OCI-M2 (cell line): Measurements from ENCODE around the gene FAM174C.
"Not testable (repeated sequence)": the region's sequence is repeated elsewhere in the genome, so short reads cannot be mapped to it uniquely, and the experiment has no call there.

Experiments
- DNase-seq: peaks from one replicate; lab custom pipeline; 2025; ENCODE audit not compliant: unreplicated experiment; lab: John Stamatoyannopoulos, UW

The FAM174C gene

GRCh38 chr19:1317274-1318003, 42.1 kb downstream of the FAM174C start:
- no peak for DNase-seq

- DNase-seq, result no peak
Measured at GRCh38 chr19:1318678-1319471, 43.5 kb downstream of the FAM174C start.

DNA sequence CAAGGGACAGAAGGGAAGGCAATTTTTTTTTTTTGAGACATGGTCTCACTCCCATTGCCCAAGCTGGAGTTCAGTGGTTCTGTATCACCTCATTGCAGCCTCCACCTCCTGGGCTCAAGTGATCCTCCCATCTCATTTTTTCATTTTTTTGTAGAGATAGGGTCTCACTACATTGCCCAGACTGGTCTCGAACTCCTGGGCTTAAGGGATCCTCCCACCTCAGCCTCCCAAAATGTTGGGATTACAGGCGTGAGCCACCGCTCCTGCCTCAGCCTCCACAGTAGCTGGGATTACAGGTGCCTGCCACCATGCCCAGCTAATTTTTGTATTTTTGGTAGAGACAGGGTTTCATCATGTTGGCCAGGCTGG, 44.9 kb downstream of the FAM174C start:
- not testable (repeated sequence) for DNase-seq

GRCh38 chr19:1321539-1321938, 46.2 kb downstream of the FAM174C start:
- no peak for DNase-seq

GRCh38 chr19:1322198-1322981, 47.1 kb downstream of the FAM174C start:
- DNase-seq, result no peak

DNA sequence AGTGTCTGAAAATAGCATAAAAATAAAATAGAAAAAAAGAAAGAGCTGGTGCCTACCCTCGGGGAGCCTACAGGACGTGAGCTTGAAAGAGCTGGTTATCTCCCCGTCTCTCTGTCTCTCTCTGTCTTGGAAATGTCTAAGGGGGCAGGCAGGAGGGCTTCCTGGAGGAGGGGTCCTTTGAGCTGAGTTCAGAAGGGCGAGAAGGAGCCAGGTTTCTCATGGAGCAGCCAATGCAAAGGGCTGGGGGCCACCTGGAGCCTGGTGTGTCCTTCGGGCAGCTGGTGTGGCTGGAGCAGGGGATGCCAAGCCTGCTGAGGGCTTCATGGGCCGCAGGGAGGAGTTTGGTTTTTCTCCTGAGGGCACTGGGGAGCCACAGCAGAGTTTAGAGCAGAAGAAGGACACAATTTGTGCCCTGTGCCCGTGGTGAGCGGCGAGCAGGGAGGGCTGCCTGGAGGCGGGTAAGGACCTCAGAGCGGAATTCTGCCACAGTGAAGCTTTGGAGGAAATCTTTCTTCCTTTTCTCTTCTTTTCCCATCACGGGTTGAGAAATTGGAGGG, 49.0 kb downstream of the FAM174C start:
- DNase-seq, result no peak

DNA sequence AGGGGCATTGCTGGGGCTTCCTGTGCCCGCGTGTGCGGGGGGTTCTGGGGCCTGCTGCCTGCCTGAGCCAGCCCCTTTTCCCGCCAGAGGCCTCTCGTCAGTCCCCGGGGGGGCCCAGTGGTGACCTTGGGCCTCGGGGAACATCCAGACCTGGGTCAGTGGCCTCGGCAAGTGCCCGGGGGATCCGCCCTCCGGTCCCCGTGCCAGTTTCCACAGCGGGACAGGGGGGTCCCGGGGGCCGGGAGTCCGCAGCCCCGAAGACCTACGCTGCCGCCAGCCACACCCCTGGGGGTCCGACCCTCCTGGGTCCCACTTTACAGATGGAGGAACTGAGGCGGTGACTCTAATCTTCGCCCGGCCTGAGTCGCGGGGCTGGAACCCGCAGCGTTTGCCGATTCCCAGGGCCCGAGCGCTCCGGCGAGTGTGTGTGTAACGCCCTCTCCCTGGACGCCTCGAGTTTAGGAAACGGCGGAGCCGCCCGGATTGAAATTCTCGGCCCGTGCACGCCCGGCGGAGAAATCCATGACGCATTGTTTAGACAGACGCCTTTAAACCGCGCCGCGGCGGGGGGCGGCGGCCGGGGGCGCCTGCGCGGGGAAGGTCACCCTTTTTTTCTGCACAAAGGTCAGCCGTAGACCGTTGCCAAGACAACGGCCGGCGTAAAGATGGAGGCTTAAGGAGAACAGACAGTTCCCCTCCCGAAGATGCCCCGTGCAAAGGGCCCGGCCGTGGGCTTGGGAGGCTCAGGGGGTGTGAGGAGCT, 49.7 kb downstream of the FAM174C start:
- no peak for DNase-seq

GRCh38 chr19:1325568-1326294, 50.4 kb downstream of the FAM174C start:
- DNase-seq, result no peak

GRCh38 chr19:1327125-1327524, 51.8 kb downstream of the FAM174C start:
- DNase-seq, result no peak
